Cerebellar nuclear complex (tissue), 1 donor: ENCODE results near the gene CSTB.
"Not testable (repeated sequence)": the region's sequence is repeated elsewhere in the genome, so short reads cannot be mapped to it uniquely, and the experiment has no call there.

Source experiments
- DNase-seq, 2 experiments: peaks; one replicate each; lab custom pipeline; 2025; lab: John Stamatoyannopoulos, UW

The CSTB gene, protein sequence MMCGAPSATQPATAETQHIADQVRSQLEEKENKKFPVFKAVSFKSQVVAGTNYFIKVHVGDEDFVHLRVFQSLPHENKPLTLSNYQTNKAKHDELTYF

DNA sequence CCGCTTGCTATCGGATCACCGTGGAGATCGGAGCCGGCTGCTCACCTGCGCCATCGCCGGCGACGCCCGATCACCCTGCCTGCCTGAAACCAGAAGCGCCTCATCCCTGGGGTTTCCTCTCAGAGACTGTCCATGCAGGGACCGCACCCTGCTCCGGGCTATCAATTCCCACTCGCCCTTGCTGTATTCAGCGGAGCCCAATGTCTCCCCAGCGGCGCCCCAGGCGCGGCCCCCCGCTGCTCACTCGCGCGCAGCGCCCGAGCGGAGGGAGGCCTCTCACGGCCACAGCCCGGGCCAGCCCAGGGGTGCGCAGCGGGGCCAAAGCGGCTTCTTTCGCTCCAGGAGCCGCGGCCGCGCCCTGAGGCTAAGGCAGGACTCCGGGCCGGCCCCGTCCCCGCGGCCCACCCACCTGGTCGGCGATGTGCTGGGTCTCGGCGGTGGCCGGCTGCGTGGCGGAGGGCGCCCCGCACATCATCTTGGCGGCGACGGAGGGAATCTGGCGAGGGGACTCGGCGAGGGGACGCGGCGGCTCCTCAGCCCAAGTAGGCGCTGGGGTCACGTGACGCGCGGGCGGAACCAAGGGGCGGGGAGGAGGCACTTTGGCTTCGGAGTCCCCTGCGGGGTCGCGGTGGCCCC is at the start of gene CSTB:
TSS of gene CSTB (minus strand) at position 514 of the 636 bp plus-strand sequence. CDS start at position 475, 39 bp downstream.
- peak in 1 of 2 experiments; percentile 28 for DNase-seq

DNA sequence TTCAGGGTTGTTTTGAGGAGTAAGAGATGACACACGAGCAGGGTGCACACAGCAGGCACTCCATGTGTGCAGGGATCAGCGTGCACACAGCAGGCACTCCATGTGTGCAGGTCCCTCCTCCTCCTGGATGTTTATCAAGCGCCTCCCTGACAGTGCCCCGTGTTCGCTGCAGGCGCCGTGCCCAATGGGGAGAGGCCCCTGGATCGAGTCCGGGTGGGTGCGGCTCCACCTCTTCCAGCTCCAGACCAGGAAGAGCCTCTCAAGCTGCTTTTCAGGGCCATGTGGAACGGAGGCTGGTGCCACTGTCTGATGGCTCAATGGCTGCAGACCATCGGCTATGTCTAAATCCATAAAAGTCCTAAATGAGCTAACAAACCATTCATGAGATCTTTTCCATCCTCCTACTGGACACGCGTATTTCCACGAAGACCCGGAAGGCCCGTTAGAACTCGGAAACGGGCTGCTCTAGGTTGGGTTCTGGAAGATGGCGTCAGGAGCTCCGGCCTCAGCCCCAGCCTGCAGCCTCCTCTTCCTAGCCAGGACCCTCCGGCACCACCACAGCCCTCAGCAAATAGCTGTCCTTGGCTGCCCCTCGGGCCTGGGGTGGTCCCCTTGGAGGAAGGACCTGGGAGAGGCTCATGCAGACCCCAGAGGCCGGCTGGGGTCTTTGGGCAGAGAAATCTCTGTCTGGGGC is 49.3 kb upstream of the CSTB start:
- no peak for DNase-seq

DNA sequence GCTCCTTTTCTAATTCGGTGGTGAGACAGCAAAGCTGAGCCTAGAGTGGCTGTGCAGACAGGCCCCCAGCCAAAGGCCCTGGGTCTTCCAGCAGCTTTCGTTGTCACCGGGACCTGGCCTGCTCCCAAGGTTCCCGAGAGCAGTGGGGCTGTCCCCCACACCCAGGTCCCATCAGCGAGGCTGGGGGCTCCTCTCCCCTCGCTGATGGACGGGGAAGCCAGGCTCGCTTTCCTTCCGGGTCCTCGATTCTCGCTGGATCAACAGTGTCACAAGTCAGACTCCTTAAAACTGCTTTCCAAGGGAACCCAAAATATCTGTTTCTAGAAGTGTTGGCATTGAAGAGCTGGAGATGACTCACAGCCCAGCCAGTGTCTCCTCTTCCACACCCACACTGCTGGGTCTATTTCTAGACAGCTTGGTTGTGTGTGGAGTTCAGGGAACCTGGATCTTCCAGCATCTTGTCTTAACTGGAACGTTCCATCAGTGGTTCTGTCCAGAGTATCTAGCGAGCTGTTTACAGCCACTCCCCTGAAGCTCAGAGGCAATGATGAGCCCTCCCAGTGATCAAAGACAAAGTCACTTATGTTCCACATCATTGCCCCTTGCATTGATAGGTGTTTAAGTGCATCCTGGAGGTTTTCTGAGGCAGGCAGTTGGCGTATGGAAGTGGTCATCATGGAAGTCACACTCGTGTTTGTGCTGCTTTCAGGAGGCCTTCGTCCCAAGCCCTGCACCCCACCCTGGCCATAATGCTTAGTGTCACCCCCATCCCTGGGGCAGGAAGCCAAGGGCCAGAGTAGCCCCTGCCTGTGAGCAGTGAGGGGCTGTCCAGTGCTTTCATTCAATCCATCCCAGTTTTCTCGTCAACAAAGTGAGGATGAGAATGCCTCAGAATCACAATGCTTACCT is 48.5 kb upstream of the CSTB start:
- no peak for DNase-seq

DNA sequence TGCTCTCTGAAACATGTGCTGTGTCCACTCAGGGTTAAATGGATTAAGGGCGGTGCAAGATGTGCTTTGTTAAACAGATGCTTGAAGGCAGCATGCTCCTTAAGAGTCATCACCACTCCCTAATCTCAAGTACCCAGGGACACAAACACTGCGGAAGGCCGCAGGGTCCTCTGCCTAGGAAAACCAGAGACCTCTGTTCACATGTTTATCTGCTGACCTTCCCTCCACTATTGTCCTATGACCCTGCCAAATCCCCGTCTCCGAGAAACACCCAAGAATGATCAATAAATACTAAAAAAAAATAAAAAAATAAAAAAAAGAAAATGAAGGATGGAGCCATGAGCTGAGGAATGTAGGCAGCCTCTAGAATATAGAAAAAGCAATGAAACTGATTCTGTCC is 46.6 kb upstream of the CSTB start:
- not testable (repeated sequence) for DNase-seq

DNA sequence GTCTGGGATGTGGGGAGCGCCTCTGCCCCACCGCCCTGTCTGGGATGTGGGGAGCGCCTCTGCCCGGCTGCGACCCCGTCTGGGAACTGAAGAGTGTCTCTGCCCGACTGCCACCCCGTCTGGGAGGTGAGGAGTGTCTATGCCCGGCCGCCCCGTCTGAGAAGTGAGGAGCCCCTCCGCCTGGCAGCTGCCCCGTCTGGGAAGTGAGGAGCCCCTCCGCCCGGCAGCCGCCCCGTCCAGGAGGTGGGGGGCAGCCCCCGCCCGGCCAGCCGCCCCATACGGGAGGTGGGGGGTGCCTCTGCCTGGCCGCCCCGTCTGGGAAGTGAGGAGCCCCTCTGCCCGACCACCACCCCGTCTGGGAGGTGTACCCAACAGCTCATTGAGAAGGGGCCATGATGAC is 46.1 kb upstream of the CSTB start:
- not testable (repeated sequence) for DNase-seq

DNA sequence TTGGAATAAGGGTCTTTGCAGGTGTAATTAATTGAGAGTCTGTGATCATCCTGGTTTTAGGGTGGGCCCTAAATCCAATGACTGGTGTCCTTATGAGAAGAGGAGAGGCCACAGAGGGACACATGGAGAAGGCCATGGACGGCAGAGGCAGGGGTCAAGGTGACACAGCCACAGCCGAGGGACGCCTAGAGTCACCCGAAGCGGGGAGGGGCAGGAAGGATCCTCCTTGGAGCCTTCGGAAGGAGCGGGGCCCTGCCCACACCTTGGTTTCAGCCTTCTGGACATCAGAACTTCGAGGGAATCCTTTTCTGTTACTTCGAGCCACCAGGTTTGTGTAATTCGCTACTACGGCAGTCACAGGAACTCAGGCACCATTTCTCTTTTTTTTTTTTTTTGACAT is 44.4 kb upstream of the CSTB start:
- no peak for DNase-seq

DNA sequence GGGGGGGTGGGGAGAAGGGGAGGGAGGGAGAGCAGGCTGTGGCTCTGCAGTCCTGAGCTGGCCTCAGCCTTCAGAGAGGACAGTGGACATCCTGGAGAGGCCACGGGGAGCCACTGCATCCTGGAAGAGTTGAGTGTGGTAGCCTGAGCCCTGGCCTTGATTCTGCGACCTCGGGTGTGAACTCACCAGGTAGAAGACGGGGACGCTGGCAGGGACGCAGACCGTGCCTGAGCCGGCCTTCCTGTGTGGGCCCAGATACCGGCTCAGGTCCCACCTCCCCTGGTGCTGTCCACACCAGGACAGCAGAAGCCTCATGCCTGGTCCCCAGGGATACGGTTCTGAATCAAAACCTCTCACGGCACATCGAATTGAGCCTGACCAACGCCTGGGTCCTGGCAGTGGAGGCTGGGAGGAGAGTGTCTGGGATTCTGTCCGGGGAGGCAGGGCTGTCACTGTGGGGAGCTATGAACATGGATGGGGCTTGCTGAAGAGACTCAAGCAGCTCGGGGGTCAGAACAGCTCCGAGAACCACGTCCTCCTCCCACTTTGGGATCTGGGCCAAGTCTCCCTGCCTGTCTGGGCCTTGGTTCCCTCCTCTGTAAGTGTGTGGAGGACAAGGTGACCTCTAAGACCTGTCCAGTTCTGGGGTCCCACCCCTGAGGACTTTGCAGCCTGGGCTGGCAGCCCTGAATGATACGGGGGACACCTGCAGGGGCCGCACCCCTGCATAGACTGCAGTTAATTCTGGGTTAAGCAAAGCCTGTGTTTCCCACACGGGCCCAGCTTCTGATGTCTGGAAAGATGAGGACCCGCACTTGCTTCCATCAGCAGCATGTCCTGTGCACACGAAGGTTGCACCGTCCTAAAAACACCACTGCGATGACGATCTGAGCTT is 43.6 kb upstream of the CSTB start:
- DNase-seq: no peak

- no peak for DNase-seq
Measured at GRCh38 chr21:43818685-43819084, 42.6 kb upstream of the CSTB start.

GRCh38 chr21:43817157-43818086 is 41.3 kb upstream of the CSTB start:
- DNase-seq: no peak

DNA sequence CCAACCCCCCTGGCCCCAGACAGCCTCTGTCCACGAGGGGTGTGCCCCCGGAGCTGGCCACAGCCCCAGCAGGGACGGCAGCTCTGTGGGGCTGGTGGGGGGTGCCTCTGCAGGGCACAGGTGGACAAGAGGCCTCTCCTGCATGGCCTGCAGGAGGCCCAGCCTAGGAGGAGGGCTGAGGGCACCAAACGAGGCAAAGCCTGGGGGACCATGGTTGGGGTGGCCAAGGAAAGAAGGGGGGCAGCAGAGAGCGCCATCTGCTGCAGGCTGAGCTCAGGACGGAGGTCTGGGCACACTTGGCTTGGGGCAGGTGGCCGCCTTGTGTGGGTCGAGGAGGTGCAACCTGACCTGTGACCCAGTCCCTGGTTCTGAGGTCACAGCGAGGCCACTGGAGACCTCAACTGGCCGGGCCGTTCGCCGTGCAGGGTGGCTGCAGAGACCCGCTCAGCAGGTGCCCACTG is 40.5 kb upstream of the CSTB start:
- no peak for DNase-seq

DNA sequence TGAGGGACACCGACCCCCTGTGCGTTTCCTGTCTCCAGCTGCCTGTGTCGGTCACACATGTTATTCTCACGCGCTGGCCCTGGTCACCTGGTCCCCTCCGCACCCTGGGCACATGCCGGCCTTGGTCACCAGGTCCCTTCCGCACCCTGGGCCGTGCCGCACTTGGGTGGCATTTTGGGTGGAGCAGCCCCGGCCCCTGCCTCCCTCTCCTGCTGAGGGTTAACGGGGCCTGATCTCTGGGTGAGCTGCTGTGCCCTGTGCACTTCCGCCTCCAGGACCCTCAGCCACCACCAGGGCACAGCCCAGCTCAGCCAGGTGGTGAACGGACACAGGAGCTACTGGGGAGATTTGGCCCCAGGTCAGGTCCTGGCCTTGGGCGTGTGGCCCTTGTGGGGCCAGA is 39.9 kb upstream of the CSTB start:
- DNase-seq: no peak

DNA sequence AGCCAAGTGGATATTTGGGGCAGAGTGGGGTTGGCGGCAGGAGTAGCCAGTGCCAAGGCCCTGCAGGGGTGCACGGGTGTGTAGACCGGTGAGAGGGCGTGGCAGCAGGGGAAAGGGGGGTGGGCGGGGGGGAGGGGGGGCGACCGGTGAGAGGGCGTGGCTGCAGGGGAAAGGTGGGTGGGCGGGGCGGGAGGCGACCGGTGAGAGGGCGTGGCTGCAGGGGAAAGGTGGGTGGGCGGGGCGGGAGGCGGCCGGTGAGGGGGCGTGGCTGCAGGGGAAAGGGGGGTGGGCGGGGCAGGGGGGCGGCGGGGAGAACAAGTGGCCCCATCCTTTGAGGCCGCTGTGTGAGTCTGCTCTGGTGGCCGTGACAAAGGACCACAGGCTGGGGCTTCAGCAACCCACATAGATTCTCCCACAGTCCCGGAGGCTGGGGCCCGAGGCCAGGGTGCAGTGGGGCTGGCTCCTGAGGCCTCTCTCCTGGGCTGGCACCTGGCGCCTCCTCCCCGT is 39.1 kb upstream of the CSTB start:
- no peak for DNase-seq

GRCh38 chr21:43814215-43815106 is 38.4 kb upstream of the CSTB start:
- DNase-seq: no peak

DNA sequence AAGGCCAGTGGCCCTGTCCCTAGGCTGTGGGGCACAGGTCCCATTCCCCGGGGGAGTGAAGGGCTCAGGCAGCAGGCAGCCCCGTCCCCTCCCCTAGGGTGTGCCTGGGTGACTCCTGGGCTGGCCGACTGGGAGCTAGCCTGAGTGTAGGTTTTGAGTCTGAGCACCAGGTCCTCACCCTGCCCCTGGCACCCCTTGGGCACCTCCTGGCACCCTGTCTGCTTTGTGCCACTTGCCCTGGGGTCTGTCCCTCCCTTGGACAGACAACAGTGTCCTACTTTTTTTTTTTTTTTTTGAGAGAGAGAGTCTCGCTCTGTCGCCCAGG is 37.5 kb upstream of the CSTB start:
- DNase-seq: no peak

GRCh38 chr21:43812957-43813655 is 37.0 kb upstream of the CSTB start:
- no peak for DNase-seq

GRCh38 chr21:43812139-43812821 is 36.2 kb upstream of the CSTB start:
- no peak for DNase-seq

GRCh38 chr21:43811262-43812105 is 35.4 kb upstream of the CSTB start:
- no peak for DNase-seq
